ENCODE data around the gene RCCD1.

- TF ChIP-seq CTCF (IDR thresholded peaks at IDR 0.05; ENCODE audit: control extremely low read depth in 1 of 3, insufficient read depth in 1 of 3, low read depth in 1 of 3, low read length in 3 of 3) (no peak), RNF2 (IDR thresholded peaks at IDR 0.05; ENCODE audit: borderline replicate concordance, low read depth, low read length, missing control alignments, poor library complexity, severe bottlenecking) (no peak), MAX (IDR thresholded peaks at IDR 0.05) (no peak), EZH2 (IDR thresholded peaks at IDR 0.05; ENCODE audit: low read depth, low read length, severe bottlenecking) (no peak), POLR2A (IDR thresholded peaks at IDR 0.05; ENCODE audit: control extremely low read depth in 1 of 2, low read depth in 2 of 2, low read length in 2 of 2) (no peak)
These were observed 35.8 kb downstream of the RCCD1 start for GRCh38 chr15:90990446-90990845.

Data from H1 (cell line).